D721Med (cell line): Measurements from ENCODE around the gene FKBP5.

Experiments used
- DNase-seq: peaks from one replicate; pipeline ENCODE4 v3.0.0; 2011; ENCODE audit warnings: low spot score; ENCODE audit not compliant: insufficient read length
- FAIRE-seq: peaks from 2 replicates; lab custom pipeline; 2011; peaks lifted over from hg19 to GRCh38; lab: Jason Lieb, UNC
- TF ChIP-seq, protein P1 (sequence below): IDR thresholded peaks from 2 replicates; pipeline ENCODE4 v1.5.1; 2012; ENCODE audit warnings: mild to moderate bottlenecking, control low read depth; ENCODE audit not compliant: insufficient read depth; ENCODE audit errors: missing control alignments

Gene FKBP5

DNA sequence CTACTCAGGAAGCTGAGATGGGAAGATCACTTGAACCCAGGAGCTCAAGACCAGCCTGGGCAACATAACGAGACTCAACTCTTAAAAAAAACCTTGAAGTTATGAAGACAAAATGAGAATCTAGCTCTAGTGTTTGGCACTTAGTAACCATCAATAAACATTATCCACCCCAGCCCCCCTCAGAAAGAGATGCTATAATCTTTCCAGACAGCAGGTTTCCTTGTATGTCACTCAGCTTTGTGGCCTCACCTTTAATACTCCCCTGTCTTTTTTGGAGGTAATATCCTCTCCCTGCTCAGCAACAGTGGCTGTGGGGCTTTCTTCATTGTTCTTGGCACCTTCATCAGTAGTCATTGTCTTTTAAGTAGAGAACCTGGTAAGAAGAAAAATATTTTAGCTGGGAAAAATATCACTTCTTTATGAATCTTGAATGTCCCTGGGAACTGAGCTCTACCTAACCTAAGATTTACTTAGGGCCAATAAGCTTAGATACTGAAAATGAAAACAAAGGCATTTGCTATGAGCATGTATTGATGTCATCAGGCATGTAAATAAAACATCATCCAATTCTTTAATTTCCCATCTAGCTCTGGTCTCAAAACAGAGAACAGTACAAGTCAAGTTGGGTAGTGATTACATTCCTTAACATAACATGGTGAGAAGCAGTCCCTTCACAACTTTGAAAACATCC is 46.1 kb downstream of the FKBP5 start:
- FAIRE-seq (peak; percentile 6), DNase-seq (no peak)
- TF ChIP-seq, protein P1, sequence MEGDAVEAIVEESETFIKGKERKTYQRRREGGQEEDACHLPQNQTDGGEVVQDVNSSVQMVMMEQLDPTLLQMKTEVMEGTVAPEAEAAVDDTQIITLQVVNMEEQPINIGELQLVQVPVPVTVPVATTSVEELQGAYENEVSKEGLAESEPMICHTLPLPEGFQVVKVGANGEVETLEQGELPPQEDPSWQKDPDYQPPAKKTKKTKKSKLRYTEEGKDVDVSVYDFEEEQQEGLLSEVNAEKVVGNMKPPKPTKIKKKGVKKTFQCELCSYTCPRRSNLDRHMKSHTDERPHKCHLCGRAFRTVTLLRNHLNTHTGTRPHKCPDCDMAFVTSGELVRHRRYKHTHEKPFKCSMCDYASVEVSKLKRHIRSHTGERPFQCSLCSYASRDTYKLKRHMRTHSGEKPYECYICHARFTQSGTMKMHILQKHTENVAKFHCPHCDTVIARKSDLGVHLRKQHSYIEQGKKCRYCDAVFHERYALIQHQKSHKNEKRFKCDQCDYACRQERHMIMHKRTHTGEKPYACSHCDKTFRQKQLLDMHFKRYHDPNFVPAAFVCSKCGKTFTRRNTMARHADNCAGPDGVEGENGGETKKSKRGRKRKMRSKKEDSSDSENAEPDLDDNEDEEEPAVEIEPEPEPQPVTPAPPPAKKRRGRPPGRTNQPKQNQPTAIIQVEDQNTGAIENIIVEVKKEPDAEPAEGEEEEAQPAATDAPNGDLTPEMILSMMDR: no peak

DNA sequence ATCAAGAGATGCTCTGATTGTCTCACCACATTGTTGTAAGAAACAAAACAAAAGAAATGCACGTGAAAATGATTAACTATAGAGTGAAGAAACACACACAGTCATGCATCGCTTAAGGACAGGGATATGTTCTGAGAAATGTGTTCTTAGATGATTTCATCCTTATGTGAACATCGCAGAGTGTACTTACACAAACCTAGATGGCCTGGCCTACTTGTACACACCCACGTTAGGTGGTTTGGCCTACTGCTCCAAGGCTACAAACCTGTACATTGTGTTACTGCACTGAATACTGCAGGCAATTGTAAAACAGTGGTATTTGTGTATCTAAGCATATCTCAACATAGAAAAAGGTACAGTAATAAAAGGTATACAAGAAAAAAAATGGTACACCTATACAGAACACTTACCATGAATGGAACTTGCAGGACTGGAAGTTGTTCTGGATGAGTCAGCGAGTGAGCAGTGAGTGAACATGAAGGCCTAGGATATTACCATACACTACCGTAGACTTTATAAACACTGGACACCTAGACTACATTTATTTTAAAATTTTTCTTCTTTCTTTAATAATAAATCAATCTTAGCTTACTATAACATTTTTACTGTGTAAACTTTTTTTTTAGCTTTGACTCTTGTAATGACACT is 48.6 kb downstream of the FKBP5 start:
- FAIRE-seq: no peak
- no peak for DNase-seq
- TF ChIP-seq, protein P1: no peak

DNA sequence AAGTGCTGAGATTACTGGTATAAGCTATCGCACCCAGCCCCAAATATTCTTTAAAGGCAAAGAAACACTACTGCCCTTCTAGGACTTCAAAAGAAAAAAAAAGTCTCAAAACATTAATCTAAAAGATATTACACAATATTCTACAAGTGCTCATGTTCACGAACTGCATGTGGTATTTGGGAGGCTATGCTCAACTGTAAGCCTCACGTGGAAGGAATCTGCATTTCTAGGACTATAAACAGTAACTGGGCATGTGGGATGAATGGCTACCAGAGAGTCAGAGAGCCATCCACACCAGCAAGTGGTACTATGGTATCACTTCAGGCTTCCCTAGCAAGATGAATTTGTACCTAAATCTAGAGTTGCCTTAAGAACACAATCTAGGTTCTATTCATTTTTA is 50.0 kb downstream of the FKBP5 start:
- TF ChIP-seq, protein P1: no peak
- no peak for FAIRE-seq

DNA sequence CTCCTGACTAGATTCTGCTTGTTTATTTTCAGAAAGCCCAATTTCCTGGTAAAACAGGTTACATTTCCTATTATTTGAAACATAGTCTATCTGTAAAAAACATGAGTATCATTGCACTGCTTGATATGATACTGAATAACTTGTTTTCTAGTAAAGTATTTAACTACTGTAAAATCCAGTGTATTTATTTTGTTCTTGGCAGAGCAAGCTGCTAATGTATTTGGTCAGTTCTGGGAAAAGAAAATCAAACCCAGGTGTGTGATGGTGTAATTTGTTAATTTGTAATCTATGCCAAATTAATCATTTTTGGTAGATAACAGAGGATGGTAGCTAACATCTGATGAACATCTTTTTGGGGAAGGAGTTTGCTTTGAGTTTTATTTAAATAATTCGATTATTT is 50.8 kb downstream of the FKBP5 start:
- no peak for DNase-seq
- TF ChIP-seq, protein P1: no peak
- no peak for FAIRE-seq

More for the DNA sequence above, 50.0 kb downstream of the FKBP5 start:
- DNase-seq: no peak

DNA sequence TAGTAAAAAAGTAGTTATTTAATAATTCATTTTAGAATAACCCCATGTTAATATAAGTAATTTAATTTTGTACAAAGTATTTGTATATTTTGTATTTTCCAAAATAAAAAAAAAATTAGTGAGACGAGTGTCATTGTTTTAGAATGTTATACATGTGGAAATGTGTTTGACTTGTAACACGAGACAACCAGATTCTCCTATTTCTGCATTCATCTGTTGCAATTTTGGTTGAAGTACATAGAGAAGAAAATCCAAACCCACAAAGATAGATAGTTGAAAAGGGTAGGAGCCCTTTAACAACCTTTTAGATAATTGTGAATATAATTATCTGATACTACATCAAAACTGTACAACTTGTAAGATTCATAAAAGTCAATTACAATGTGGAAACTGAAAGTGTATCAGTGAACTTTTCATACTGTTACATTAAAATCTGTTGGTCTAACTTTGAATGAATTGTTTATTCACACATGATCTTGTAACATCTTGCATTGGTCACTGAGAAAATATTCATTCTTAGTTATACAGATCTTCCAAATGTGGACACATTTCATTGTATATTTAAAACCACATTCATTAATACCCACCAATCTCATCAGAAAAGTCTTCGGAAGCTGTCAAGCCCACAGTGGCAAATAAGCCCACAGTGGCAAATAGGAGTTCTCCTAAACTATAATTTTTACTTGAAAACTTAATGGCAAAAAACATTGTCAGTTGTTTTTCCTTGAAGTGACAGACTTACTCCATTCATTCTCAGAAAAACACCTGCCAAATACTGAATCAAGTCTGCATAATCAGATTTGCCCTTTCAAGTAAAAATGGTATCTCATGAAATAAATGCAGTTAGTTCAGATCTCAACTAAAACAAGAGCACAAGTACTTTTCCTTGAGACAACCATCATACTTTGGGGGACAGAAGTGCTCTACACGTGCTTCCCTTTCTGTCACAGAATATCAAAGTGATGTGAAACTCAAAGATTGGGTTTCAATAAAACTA is 52.8 kb downstream of the FKBP5 start:
- TF ChIP-seq, protein P1: no peak
- DNase-seq: no peak
- FAIRE-seq: peak; percentile 46

DNA sequence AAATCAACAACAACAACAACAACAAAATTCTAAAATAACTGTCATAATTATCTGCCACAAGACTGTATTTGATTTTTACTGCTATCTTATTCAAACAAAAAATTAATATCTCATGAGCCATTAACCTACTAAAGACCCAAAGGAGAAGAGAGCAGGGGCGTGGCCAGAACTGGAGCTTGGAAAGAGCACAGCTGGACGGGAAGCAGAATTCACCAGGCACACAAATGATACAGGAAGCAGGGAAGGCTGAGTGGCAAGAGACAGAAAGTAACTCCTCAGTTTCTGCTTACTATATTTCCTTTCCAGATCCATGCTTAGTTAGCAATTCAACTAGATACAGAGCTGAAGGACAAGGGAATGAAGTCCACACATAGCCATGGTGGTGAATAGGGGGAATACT is 54.4 kb downstream of the FKBP5 start:
- TF ChIP-seq, protein P1: no peak
- DNase-seq (no peak), FAIRE-seq (no peak)
